ENCODE results near the gene SPOPL.

Gene SPOPL

GRCh38 chr2:138468617-138469016 is 33.0 kb upstream of the SPOPL start:
- no peak for DNase-seq
- Histone ChIP-seq H3K4me3 (ENCODE audit: low read depth, low read length) (no peak overlapping the region), H3K27me3 (no peaks in the 10 kb centered on the region), H3K4me1 (no peaks in the 10 kb centered on the region; the same call in 1 of the 2 replicates), H3K9me3 (no peaks in the 10 kb centered on the region), H3K36me3 (no peaks in the 10 kb centered on the region)
- TF ChIP-seq CTCF (IDR thresholded peaks at IDR 0.05; ENCODE audit: low read depth, low read length) = no peak

DNA sequence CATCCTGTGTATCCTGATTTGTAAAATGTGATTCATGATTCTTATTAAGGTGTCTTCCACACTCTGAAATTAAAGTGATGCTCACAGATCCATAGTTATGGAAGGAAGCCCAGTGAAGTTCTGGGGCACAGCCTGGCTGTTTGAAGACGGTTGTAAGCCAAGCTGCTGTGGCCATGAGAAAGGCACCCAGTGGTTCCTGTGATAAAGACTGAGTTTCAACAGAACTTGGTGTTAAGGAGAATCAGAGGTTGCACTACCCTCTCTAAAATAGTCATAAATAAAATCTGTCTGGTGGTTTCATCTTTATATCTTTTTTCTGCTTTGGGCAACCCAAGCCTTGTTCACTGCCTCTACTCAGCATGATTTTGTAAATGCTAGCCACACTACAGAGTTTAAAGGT is 32.2 kb upstream of the SPOPL start:
- Histone ChIP-seq H3K4me3 (ENCODE audit: low read depth, low read length) (no peak overlapping the region), H3K4me1 (no peaks in the 10 kb centered on the region; the same call in 1 of the 2 replicates), H3K27me3 (no peaks in the 10 kb centered on the region), H3K36me3 (no peaks in the 10 kb centered on the region), H3K9me3 (no peaks in the 10 kb centered on the region)
- no peak for DNase-seq
- no peak for TF ChIP-seq CTCF (IDR thresholded peaks at IDR 0.05; ENCODE audit: low read depth, low read length)

DNA sequence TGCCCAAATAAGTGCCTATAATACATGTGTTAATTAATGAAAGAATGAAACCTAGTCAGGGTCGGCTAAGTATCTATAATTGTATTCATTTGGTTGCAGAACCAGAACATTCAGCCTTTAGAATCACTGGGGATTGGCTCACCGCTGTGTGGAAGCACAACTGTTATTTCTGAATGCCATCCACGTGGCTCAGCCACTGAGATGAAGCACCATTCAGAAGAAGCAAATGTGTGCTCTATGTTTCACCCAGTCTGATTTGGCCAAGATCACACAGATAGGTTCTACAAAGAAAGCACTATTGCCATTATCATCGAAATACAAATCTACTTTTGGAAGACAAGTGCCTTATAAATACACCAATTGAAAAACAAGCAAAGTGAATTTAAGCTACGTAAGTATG is 30.6 kb upstream of the SPOPL start:
- Histone ChIP-seq H3K4me3 (ENCODE audit: low read depth, low read length) (no peak overlapping the region), H3K4me1 (no peaks in the 10 kb centered on the region; the same call in 1 of the 2 replicates), H3K36me3 (no peaks in the 10 kb centered on the region), H3K27me3 (no peaks in the 10 kb centered on the region), H3K9me3 (no peaks in the 10 kb centered on the region)
- DNase-seq = no peak
- no peak for TF ChIP-seq CTCF (IDR thresholded peaks at IDR 0.05; ENCODE audit: low read depth, low read length)

DNA sequence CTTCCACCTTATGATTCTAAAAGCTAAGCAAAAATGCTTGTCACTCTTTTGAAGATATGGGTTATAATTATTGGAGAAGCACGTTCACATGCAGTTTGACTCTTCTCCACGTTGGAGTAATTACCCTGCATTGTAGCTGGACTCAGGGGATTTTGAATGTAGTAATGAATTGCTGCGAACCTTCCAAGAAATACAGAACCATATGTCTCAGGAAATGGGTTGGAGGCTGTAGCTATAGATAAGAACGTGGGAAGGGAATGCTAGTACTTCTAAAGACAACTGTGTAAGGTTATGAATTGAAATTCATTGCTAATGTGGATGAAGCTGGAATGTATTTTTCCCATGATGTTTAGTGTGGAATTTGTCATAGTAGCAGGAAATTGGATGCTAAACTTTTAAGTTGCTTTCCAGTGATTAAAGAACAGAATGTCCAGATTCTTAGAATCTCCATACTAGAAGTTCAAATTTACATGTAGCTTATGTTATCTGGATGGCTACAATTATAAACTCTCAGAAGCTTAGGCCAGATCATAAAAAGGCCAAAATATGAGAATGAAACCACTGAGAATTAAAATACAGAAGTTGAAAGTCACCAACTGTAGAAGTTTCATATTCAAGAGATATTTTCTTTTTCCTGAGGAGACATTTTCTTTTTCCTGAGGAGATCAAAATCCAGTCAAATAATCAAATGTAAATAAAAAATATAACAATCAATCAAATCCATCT is 27.3 kb upstream of the SPOPL start:
- TF ChIP-seq CTCF (IDR thresholded peaks at IDR 0.05; ENCODE audit: low read depth, low read length) = no peak
- Histone ChIP-seq H3K4me3 (ENCODE audit: low read depth, low read length) (no peak overlapping the region), H3K9me3 (no peaks in the 10 kb centered on the region), H3K4me1 (no peaks in the 10 kb centered on the region; the same call in 1 of the 2 replicates), H3K27me3 (no peaks in the 10 kb centered on the region), H3K36me3 (no peaks in the 10 kb centered on the region)
- no peak for DNase-seq

DNA sequence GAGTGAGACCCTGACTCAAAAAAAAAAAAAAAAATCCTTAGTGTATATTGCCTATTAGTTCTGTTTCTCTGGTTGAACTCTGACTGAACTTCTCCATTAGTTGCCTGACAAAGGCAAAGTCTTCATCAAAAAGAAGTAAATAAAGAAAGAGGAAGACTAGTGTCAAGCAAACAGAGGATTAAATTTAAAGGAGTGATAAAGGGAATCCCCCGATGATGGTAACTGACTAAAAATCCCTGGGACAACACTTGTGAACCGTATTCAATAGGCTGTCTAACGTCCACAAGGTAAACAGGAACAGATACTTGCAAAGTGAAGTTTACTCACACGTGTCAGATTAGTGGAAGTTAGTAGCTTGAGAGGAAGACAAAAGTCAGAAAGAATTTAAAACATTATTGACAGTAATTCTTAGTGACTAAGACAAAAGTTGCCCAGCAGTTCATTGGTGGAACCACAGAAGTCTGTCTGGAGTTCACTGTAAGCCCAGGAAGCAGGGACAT is 26.2 kb upstream of the SPOPL start:
- H3K27me3 ChIP-seq = no peaks in the 10 kb centered on the region
- no peak for DNase-seq
- H3K9me3 ChIP-seq = no peaks in the 10 kb centered on the region
- H3K4me3 ChIP-seq (ENCODE audit: low read depth, low read length) = no peak overlapping the region
- TF ChIP-seq CTCF (IDR thresholded peaks at IDR 0.05; ENCODE audit: low read depth, low read length) = no peak
- no peaks in the 10 kb centered on the region for H3K36me3 ChIP-seq
- no peaks in the 10 kb centered on the region; the same call in 1 of the 2 replicates for H3K4me1 ChIP-seq

DNA sequence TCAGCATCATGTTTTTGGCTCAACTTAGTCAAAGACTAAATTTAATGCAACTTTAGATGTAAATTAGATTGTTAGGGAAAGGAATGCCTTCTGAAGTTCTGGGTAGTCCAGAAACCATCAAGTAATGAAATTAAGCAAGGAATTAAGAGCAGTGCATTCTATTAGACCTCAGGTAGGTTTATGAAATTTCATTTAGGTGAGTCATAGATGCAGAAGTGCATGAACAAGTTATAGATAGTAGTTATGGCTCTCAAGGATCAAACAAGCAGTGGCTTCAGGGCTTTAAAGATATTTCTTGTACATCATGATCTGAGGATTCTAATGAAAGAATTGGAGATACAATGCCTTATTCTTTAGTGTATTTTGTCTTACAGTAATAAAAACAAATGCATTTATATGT is 25.4 kb upstream of the SPOPL start:
- no peak for DNase-seq
- Histone ChIP-seq H3K36me3 (no peaks in the 10 kb centered on the region), H3K4me3 (ENCODE audit: low read depth, low read length) (no peak overlapping the region), H3K4me1 (no peaks in the 10 kb centered on the region), H3K9me3 (no peaks in the 10 kb centered on the region), H3K27me3 (no peaks in the 10 kb centered on the region)
- no peak for TF ChIP-seq CTCF (IDR thresholded peaks at IDR 0.05; ENCODE audit: low read depth, low read length)

All from BE2C (cell line).